ENCODE data around the gene ACTR1B. TPM values are rescaled to one million over a fixed set of nuclear protein-coding genes. Genes with fewer than 3 reads are reported as not detected.
A peak's percentile ranks its signal among the peaks of the same experiment; 100 is the strongest.
"Not testable (repeated sequence)": the region's sequence is repeated elsewhere in the genome, so short reads cannot be mapped to it uniquely, and the experiment has no call there.

The ACTR1B gene
- polyA plus RNA-seq, 3 donors, result 55.3 to 79.7 (median 56.1) TPM

DNA sequence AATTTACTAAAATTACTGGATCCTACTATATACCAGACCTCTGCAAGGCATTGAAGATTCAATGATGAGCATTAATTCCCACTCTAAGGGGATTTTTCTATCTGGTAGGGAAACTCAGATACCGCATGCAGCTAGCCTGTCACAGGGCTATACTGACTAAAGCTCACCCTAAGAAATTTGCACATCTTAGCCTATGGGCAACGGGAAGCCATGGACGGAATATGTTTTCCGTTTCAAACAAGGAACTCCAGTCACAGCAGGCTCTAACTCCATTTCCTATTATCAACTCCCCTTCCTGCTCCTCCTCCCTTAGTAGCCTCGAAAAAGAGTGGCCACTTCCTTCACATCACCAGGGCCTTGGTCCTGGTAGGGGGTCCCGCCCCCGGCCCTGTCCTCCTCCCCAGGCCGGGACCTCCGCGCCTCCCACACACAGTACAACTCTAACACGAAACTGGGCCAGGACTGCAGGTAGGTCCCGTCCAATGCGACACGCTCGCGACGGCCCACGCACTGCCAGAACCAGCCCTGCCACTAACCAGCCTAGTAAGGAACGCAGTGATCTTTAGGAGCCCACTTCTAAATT is 18.6 kb downstream of the ACTR1B start:
- H3K27ac ChIP-seq (ENCODE audit: low read depth, low read length), result peak overlapping the region; percentile 46
- 4 to 11% (median 5%) methylated on average over 19 of the region's 19 CpGs for WGBS, 3 donors

DNA sequence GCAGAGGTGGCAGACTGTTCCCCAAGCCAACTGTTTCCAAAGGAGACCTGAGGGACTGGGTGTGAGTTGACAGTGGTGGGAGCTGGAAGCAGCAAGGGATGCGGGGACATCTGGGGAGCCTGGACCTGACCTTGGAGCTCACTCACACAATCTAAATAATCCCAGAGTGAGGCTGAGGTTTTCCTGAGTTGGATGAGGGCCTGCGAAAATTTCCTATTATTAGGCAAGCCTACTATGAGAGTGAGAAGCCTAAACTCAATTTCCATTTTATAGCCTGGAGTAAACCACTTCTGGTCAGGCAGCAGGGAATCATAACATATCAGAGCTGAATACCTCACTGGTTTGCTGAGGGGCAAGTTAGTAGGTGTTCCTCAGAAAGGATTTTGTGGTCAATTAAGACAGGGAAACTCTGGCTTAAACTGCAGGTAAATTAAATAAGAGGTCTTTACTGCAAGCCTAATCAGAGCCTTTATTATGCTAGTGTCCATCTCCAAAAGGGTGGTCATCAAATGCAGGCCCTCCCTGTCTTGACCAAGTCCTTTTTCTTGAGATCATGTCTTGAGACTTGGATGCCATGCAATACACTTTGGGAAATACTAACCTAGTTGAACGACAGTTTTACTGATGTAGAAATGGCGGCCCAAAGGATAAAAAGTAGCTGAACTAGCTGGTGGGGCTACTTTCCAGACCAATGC is 19.7 kb downstream of the ACTR1B start:
- H3K27ac ChIP-seq (ENCODE audit: low read depth, low read length), result no peak overlapping the region
- 94 to 97% (median 97%) methylated on average over 4 of the region's 4 CpGs for WGBS, 3 donors

DNA sequence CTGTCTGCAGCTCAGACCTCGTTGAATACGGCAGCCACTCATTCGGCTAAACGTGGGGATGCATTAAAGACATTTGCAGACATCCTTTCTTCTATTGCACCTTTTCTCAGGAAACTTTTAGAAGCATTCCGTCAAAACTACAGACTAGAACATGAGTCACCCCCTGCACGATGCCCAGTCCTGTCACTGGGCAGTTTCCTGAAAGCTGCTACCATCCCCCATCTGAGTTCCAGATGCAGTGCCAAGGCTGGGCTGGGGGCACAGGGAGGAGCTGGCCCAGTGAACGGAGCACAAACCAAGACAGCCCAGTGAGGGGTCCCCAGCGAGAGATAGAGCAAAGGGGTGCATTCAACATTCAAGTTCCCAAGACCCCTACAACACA is 37.8 kb downstream of the ACTR1B start:
- 69 to 77% (median 70%) methylated on average over 8 of the region's 8 CpGs for WGBS, 3 donors
- not testable (repeated sequence) for H3K27ac ChIP-seq (ENCODE audit: low read depth, low read length)

DNA sequence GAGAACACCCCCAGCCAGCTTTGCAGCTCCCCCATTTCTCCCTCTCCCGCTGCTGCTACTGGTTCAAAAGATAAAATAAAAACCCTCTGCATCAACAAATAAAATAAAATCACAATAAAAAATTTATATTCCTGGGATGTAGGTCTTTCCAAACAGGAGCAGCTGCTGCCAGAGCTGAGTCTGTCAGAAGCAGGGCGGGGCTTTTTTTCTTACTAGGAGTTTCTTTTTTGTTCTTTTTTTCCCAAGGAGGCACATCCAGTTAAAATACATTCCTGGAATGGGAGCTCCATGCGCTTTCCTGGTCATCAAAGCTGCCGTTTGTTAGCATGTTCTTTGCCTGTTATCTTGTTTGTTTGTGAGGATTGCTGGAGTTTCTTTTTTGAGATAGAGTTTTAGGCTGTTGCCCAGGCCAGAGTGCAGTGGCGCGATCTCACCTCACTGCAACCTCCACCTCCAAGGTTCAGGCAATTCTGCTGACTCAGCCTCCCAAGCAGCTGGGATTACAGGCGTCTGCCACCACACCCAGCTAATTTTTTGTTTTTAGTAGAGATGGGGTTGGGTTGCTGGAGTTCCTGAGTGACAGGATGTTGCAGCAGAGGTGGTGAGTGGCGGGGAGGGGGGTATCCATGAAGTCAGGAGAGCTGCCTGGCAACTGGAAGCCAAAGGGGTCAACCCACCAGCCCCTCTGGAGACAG is 38.3 kb downstream of the ACTR1B start:
- H3K27ac ChIP-seq (ENCODE audit: low read depth, low read length), result not testable (repeated sequence)

DNA sequence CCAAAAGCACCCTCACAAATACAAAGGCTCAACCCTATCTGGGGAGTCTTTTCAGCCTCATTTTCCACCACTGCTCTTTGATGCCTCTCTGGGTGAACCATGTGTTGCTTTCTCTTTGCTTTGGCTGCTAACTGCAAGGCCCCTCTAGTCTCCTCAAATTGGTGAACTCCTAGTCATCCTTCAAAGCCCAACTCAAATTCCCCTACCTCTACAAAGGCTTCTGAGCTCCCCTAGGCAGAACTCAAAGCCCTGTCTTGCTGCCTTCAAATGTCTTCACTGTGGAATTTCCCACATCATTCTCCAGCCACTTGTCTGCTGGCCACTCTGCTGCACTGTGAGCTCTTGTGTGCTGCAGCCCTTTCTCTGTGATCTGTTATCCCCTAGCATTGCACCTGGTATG is 40.9 kb downstream of the ACTR1B start:
- not testable (repeated sequence) for H3K27ac ChIP-seq (ENCODE audit: low read depth, low read length)

More for the DNA sequence above, 38.3 kb downstream of the ACTR1B start:
- WGBS, 3 donors, result 27 to 67% (median 41%) methylated on average over 2 to 4 of the region's 8 CpGs

DNA sequence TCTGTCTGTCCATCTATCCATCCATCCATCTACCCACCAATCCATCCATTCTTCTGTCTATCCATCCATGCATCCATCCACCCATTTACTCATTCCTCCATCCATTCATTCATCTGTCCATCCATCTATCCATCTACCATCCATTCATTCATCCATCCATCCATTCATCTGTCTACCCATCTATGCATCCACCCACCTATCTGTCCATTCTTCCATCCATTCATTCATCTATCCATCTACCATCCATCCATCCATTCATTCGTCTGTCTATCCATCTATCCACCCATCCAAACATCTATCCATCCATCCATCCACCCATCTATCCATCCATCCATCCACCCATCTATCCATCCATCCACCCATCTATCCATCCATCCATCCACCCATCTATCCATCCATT is 43.4 kb downstream of the ACTR1B start:
- WGBS, 3 donors, result 71 to 94% (median 91%) methylated on average over 1 of the region's 1 CpG
- H3K27ac ChIP-seq (ENCODE audit: low read depth, low read length), result not testable (repeated sequence)

DNA sequence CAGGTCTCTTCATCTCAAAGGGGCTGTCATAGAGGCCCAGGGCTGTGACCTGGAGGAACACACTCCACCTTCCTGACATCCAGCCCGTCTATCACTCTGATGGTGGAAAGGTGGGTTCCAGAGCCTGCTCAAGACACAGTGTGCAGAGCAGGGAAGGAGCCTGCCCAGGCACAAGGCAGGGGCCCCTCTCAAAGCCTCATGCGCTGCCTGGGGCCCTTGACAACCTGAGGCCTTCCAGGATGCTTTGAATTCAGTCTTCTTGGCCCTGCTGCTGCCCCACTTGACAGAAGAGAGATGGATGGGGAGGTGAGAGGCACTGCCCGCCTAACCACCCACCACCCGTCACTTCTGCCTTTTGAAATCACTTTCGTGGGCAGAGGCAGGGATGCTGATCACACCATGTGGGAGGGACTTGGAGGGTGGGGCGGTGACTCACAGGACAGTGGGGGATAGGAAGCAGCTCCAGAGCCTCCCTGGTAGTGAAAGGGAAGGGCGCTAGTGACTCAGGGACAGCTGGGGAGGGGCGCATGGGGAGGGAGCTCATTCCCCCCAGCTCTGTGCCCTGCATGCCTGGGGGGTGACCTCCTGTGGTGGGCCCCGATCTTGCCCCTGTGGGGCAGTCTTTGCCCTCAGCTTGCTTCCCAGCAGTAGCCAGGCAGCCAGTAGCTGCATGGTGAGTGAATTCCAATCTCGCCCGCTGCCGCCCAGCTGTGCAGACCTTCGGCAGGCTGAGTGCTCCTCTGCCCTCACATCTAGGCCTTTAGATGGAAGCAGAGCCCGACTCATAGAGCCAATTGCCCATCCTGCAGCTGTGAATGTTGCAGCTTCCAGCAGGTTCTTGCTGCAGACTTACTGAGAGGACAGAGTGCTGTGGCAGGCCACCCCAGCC is 44.7 kb downstream of the ACTR1B start:
- not testable (repeated sequence) for H3K27ac ChIP-seq (ENCODE audit: low read depth, low read length)
- WGBS, 3 donors, result 70 to 81% (median 76%) methylated on average over 6 to 8 of the region's 14 CpGs

DNA sequence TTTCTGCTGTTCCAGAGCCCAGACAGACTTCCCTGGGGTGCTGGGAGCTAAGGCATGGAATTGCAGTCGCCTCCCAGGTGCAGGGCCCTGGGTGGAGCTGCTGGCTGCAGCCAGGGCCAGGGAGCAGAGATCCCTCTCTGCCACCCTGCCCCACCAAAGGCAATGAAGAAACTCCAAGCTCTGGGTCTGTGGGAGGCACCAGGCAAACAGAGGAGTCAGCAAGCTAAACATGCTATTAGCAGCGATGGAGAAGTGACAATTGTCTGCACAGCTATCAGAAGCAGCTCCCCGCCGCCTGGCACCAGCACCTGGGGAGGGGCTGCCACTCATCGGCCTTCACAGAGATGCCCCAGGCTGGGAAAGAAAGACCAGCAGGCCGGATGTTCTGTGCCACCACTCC is 45.9 kb downstream of the ACTR1B start:
- 95 to 98% (median 96%) methylated on average over 5 to 6 of the region's 6 CpGs for WGBS, 3 donors
- H3K27ac ChIP-seq (ENCODE audit: low read depth, low read length), result no peak overlapping the region

DNA sequence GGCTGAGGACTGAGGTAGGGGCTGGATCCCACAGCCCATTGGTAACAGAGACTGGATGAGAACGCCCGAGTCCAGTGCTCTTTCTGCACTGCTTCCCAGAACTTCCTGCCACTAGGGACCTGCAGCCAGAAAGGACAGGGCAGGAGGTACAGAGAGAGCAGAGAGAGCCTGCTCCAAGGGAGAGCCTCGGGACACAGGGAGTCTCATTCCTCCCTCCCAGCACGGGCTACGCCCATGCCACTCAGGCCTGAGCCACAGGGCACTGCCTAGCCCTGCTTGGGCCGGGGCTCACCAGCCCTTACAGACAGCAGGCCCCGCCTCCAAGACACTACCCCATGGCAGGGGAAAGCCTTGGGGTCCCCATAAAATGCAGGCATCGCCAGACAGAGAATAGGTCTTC is 48.1 kb downstream of the ACTR1B start:
- not testable (repeated sequence) for H3K27ac ChIP-seq (ENCODE audit: low read depth, low read length)
- 80 to 83% methylated on average over 1 to 2 of the region's 8 CpGs; no CpG with 5 or more reads in 1 of the 3 donors for WGBS, 3 donors

DNA sequence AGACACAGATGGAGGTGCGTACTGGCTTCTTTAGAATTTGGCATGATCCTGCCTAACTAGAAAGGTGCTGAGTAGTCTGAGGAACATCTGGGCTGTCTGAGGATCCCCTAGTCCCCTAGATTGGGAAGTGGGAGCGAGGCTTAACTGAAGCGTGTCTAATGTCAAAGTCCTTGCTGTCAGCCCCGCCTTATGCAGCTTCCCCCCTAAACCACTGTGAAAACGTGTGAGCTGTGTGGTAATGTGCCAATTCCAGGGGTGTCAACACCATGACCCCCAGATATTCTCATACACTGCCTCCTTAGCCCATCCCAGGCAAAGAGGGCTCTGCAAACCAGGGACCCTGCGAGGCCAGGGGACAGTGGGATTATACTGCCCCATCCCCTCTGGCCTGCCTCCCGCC is 51.9 kb downstream of the ACTR1B start:
- H3K27ac ChIP-seq (ENCODE audit: low read depth, low read length), result not testable (repeated sequence)
- WGBS, 3 donors, result 46 to 48% methylated on average over 2 of the region's 7 CpGs; no CpG with 5 or more reads in 1 of the 3 donors

DNA sequence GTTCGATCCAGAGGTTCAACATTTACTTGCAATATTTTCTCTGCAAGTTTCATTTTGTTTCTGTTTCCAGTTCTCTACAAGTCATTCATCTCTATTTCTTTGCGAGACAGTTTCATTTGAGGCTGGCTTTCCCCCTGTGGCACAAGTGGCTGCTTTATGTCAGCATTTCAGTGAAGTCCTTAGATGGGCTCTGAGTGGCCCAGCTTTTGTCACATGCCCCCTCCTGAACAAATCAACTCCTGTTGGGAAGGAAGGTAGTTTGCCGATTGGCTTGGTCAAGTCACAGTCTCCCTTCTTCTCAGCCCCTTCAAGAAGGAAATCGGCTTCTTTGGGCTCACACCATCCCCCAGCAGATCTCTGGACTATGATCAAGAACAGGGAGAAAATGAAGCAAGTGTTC is 55.1 kb downstream of the ACTR1B start:
- H3K27ac ChIP-seq (ENCODE audit: low read depth, low read length), result not testable (repeated sequence)
- WGBS, 3 donors, result 65 to 89% (median 81%) methylated on average over 3 to 4 of the region's 4 CpGs

Other genes with a start within 250 kb of the ACTR1B start
- 10 to 100 TPM in 1 of 3 donors, 1 to 10 TPM in 2; 2.4 to 12.5 (median 2.8) TPM for gene ANKRD36B, start 74.2 kb downstream of the ACTR1B start, polyA plus RNA-seq
- gene COX5B, start 18.0 kb downstream of the ACTR1B start, polyA plus RNA-seq, result 100 to 1,000 TPM; 192 to 501 (median 281) TPM
- 1 to 10 TPM; 3.7 to 9.7 (median 4.3) TPM for gene C2orf92, start 5.7 kb upstream of the ACTR1B start, polyA plus RNA-seq
- 1 to 10 TPM in 2 of 3 donors, under 1 TPM in 1; 0.56 to 4.1 (median 3.0) TPM for gene ZAP70, start 49.5 kb upstream of the ACTR1B start, polyA plus RNA-seq

All from adipose tissue (tissue), 3 donors.